Stimulated activated CD4-positive, alpha-beta T cell treated with anti-CD3 and anti-CD28 coated beads, Interleukin-4, amount 100 ng/mL, for 4 hours (primary cell): Measurements from ENCODE around the gene OR1L6.

ENCODE experiments used
- DNase-seq, 2 experiments: peaks; one replicate each; pipeline ENCODE4 v3.0.0-alpha.2; 2020

The OR1L6 gene

GRCh38 chr9:122742003-122742402 is at the start of gene OR1L6:
TSS of gene OR1L6 (plus strand) at chr9:122742303. CDS start at chr9:122749848, 7,545 bp downstream.
- no peak for DNase-seq

GRCh38 chr9:122695696-122696095 is 46.4 kb upstream of the OR1L6 start:
- no peak for DNase-seq

GRCh38 chr9:122718038-122718437 is 24.1 kb upstream of the OR1L6 start:
- no peak for DNase-seq

GRCh38 chr9:122719218-122719617 is 22.9 kb upstream of the OR1L6 start:
- DNase-seq = no peak

- no peak for DNase-seq
Observed at GRCh38 chr9:122723690-122724089, 18.4 kb upstream of the OR1L6 start, which contains the start of gene OR1L4. TSS of gene OR1L4 (plus strand) at chr9:122723990. CDS start at chr9:122723990, 0 bp downstream.

- DNase-seq = no peak
Observed at GRCh38 chr9:122754825-122755224, 12.7 kb downstream of the OR1L6 start.

GRCh38 chr9:122767817-122768216 is 25.7 kb downstream of the OR1L6 start:
- no peak for DNase-seq

- no peak for DNase-seq
Observed at GRCh38 chr9:122777052-122777451, 34.9 kb downstream of the OR1L6 start.

GRCh38 chr9:122777935-122778627 is 36.0 kb downstream of the OR1L6 start:
- no peak for DNase-seq

GRCh38 chr9:122779181-122779580 is 37.1 kb downstream of the OR1L6 start:
- no peak for DNase-seq

- DNase-seq = no peak
Observed at GRCh38 chr9:122780026-122780425, 37.9 kb downstream of the OR1L6 start.

- no peak for DNase-seq
Observed at GRCh38 chr9:122781671-122782070, 39.6 kb downstream of the OR1L6 start.

GRCh38 chr9:122785269-122785668 is 43.2 kb downstream of the OR1L6 start:
- DNase-seq = no peak

GRCh38 chr9:122786338-122786737 is 44.2 kb downstream of the OR1L6 start:
- no peak for DNase-seq

GRCh38 chr9:122788831-122789230 is 46.7 kb downstream of the OR1L6 start, which contains the start of gene OR5C1:
TSS of gene OR5C1 (plus strand) at chr9:122788933. CDS start at chr9:122788933, 0 bp downstream.
- DNase-seq = no peak

GRCh38 chr9:122789256-122790046 is 47.3 kb downstream of the OR1L6 start:
- no peak for DNase-seq

GRCh38 chr9:122791872-122792669 is 50.0 kb downstream of the OR1L6 start:
- no peak for DNase-seq

- no peak for DNase-seq
Observed at GRCh38 chr9:122797316-122798063, 55.4 kb downstream of the OR1L6 start.
